NCI-H460 (cell line): ENCODE measurements around the gene ZNF618. TPM values are rescaled to one million over a fixed set of nuclear protein-coding genes. Genes with fewer than 3 reads are reported as not detected.

ENCODE experiments used
- DNase-seq: peaks from one replicate; pipeline ENCODE4 v3.0.0-alpha.2; 2016; ENCODE audit warnings: low read depth; ENCODE audit errors: extremely low read depth
- total RNA-seq: library from RNA; depleted of rRNA; stranded (reverse); fragments of >200 nt; shearing (Covaris generic); gene quantifications from 2 replicates; pipeline ENCODE4 v1.2.3, GENCODE V29; 2014

ZNF618 gene
- total RNA-seq, 1 experiment from 2014 or later = 2.9 TPM

DNA sequence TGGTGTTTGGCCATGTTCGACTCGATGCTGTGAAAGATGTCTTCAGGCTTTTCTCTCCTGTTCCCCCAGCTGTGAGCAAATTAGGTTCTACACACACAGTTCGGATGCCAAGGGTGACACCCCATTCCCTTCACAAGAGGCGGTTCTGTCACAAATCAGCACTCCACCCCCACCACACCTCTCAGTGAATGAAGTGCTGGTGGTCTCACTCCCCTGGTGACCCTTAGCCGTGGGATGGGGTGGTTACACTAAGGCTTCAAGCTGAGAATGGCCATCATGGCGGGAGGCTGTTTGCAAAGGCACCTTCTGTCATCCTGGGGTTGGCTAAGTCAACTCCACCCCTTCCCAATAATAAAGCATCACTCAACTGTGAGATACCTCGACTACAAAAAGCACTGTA lies 175.6 kb downstream of the ZNF618 start:
- DNase-seq = no peak

DNA sequence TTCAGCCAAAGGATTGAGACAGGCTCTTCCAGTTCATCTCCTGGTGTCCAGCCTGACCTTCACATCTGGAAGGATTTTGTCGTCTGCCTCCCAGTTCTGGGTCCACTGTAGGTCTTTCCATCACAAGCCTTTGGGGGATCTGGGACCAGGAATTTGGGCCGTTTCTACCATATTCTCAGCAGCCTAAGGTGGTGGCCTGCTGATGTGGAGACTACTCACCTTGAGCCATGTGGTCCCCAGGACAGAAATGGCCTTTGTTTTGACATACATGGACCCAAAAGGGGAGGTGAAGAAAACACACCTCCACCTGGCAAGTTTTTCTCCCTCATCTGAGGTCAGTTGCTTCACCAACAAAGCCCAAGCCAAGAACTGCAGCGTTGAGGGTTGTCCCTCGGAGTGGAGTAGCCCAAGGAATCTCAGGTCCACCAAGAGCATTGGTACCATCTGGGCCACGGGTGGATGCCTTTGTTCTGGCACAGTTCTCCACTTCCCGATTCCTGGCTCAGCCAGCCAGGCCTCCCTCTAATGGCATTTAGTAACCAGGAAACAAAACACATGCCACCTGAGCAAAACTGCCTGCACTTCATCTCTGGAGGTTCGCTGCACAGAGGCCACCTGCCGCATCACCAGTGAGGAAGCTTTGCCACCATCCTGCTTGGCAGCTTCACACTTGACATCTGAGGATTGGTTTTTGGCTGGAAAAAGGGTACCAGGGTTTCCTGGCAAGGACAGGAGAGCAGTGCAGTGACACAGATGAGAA lies 177.3 kb downstream of the ZNF618 start:
- DNase-seq = no peak

DNA sequence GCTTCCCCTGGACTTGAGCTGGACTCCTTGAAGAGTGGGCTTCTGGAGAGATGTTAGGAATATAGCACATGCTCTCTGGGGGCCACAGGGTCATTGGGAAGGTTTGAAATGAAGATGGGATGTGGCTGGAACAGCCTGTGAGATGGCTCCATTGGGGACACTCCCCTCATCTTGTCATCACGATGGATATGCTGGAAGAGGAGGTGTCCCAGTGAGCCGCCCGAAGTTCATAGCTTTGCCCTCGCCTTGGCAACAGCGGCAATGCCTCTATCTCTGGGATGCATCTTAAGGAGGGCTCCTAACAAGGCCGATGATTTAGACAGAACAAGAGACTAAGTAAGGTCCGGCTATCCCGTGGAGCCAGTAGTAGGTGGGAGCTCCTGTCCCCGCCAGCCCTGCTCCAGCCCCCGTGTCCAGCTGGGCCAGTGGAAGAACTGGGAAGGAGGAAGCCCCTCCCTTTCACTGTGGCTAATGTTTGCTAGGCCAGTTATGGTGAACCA lies 178.1 kb downstream of the ZNF618 start:
- no peak for DNase-seq

DNA sequence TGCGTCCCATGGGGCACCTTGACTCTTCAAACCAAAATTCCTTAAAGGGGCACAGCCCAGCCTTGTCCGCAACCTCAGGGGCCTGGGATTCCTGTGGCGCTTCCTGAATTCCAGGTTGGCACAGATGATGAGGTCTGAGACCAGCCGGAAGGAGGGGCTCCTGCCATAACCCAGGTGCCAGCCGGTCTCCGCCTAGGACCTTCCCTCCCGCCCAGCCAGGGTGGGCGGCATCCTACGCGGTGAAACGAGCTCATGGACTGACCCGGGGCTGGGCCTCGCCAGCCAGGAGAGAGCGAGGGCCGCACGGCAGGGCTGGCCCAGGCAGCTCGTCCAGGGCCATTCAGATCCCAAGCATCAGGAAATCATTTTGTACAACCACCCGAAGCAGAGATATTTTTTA lies 179.0 kb downstream of the ZNF618 start:
- no peak for DNase-seq

DNA sequence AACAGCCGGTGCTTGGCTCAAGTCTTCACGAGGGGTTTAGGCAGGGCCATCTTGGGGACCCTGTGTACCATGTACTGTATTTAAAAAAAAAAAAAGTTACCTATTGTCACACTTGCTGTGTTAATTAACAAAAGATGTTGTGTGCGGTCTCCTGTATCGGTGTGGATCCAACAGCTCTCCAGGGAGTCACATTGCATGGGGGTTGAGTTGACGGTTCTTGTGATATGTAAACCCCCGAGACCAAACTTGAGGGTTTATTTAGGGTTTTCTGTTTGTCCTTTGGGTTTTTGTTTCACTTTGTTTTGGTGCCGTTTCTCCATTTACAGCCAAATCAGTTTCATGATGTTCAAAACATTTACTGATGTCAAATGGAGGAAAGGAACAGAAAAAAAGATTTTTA lies 179.8 kb downstream of the ZNF618 start:
- no peak for DNase-seq

DNA sequence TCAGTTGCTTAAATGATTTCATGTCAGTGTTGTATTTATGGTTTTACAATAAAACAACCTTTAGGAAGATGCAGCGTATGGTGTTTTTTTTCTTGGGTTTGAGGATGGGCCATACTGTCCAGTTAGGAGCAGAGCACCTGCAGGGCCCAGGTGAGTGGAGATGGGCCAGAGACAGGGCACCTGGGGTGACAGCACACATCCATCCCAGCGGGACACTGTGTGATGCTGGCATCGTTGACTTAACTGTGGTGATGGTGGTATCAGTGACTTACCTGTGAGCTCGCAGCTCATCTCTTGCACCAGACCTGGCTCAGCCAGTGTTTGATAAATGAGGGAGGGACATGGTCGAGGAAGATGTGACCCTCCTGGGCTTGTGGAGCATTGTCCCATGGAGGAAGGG lies 180.4 kb downstream of the ZNF618 start:
- DNase-seq = no peak

DNA sequence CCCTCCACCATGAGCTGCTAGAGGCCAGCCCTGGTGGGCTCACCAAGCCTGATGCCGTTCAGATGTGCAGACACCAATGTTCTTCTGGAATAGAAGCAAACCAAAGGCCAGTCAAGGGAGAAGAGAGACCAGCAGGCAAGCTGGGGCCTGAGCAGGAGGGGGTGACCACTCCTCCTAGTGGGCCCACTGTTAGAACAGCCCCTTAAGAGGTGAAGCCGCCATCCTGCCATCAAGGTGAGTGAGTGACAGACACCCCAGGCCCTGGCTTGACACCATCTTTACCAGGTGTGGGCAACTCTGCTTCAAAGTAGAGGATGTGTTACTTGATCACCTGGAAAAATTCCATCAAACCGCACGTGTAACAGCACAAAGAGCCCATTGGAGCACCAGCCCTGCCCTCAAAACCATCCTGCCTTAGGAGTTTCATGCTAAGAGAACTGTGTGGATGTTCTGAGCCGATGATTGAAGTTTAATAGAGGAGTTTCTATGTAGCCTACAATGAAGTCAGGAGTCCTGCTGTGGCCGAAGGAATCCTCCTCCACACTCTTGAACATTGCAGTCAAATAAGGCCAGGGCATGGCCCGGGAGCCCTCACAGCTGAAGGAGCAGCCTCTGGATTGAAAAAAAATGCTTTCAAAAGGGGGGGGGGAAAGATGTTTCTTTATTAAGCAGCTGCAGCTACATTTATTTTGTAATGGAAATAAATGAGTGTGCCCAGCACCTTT lies 181.2 kb downstream of the ZNF618 start:
- DNase-seq = no peak

DNA sequence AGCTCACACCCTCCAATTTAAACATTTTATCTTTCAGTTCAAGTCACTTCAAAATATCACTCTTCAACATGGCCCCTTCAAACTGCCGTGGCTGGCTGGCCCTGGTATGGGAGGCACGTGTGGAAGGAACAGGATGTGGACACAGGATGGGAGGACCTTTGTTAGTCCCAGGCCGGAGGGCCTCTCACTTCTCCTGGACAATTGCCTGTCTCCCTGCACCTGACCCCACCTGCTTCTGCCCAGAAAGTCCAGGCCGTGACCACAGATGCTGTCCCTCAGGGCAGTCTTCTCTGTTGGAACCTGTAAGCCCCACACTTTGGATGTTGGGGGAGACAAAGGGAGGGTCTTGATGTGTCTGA lies 182.6 kb downstream of the ZNF618 start:
- DNase-seq = no peak

DNA sequence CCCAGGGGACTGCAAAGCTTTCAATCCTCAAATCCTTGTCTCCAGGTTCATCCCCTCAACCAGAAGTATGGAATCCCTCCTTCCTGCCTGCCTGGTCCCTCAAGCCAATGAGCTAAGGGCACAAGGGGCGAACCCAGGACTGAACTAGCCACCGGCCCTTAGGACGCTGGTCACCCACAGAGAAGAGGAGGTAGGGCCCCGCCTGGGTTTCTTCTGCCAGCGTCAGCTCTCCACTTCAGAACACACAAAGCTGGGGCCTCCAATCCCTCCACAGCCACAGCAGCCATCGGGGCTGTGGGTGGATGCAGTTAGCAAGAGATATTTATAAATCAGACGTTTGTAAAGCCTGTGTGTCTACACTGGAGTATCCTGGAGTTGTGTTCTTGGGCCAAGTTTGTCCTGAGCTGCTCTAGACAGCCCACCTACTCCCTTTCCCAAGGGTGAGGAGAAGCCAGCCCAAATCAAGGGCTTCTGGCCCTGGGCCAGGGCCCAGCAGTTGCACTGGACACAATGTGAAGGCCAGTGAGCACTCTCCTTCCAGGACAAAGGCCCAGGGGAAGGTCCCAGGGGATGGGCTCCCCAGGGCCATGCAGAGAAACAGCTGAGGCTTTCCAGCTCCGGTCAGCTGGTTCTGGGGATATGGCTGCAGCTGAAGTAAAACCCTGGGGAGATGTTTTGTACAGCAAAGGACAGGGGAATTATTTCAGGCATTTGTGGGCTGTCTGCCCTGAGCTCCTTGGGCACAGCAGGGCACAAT lies 183.1 kb downstream of the ZNF618 start:
- DNase-seq = no peak

DNA sequence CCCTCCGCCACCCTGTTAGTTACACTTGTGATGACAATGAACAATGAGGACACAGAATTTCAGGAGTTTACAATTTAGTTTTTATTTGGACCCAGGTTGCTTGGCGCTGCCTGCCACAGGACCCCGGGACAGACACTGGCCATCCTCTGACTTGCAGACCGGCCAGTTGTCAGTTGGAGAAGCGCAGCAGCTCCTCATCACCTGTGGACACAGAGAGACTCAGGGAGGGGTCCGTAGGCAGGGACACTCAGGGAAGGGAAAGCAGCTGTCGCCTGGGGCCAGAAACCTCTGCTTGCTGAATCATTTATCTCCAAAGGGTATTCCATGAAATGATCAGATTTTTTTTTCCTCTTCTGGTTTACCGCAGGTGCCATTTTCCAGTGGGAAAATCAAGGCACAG lies 184.0 kb downstream of the ZNF618 start:
- no peak for DNase-seq

DNA sequence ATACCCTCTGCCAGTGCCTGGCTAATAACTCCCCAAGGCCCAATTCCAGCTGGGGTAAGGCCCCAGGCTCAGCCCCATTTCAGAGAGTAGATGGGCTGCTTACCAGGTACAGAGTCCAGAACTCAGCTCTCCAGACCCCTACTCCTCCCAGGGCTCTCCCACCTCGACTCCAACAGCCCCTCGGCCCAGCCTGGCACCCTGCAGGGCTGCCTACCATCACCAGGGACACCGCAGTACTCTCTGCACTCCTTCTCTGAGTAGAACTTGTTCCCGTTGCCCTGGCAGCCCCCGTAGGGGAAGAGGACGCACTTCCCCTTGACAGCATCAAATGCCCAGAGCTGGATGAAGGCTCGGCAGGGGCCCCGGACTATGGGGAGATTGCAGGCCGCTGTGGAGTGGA lies 184.6 kb downstream of the ZNF618 start:
- DNase-seq = no peak

DNA sequence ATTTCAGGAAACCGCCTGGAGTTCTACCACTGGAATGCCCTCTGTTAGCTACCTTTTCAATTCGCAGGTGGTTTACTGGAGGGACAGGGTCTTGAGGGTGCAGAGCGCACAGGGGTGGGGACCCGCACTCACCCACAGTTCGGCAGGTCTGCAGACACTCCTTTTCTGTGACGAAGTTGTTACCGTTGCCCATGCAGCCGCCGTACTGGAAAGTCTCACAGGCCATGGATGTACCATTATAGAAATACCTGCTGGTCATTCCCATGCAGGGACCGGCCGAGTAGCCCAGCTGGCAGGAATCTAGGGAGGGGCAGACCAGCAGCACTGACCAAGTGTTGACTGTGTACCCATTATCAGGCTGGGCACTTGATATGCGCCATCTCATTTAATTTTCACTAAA lies 185.2 kb downstream of the ZNF618 start:
- DNase-seq = no peak

DNA sequence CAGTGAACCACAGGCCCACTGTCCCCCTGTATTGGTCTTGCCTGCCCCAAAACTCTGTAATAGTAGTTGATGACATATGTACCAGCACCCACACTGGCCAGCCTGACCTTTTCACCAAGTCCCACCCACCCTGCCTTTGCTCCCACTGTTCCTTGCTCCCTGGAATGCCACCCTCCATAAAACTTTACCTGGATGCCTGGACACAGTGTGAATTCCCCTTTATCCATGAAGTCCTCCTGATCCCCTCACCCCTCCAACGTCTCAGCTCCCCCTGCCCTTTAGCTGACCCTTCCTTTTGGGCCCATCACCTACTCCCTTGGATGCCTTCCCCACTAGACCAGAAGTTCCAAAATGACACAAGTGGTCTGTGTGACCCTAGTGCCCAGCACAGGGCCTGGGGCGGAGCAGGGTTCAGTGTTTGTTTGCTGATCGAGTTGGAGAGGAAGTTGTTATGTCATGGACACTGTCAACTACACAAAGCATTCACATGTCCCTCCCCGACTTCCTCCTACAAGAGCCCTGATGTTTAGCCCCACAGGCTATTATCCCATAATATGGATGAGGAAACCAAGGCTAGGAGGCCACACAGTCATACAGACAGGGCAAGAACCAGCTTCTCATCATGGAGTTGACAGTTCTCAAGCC lies 185.8 kb downstream of the ZNF618 start:
- DNase-seq = no peak

DNA sequence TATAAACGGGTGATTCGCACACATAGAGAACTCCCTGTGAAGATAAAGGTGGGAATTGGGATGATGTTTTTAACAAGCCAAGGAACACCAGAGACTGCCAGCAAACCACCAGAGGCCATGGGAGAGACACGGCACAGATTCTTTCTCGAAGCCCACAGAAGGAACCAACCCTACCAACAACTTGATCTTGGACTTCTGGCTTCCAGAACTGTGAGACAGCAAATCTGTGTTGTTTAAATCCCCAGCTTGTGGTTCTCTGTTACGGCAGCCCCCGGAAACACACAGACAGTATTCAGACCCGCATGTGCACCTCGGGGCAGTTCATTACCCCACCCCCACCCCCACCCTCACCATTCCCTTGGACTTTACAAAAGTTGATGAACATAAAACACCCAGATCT lies 189.2 kb downstream of the ZNF618 start:
- no peak for DNase-seq

DNA sequence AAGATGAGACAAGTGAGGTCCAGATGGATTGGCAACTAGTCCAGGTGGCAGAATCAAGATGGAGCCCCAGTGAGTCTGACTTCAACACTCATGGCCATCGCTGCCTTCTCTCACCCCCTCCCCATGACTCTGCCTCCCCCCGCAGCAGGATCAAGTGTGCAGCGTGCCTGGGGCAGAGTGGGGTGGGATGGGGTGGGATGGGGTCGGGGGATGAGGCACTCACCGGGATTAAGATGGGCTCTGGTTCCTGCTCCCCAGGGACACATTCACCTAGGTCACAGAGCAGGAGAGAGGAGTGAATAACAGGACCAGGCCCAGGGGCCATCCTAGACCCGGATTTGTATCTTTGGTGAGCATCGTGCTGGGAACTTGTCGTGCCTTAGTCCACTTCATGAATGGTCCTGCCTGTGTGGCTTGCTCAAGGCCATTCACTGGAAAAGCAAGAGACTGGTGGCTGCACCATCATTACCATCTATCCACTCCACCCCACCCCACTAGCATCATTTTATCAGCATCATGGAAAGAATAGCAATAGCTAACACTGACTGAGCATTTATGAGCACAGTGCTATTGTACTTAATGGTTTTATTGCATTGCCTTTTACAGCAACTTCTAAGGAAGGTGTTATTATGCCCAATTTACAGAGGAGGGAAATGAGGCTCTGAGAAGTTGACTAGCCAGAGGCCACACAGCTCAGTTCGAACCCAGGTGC lies 193.5 kb downstream of the ZNF618 start:
- DNase-seq = no peak

DNA sequence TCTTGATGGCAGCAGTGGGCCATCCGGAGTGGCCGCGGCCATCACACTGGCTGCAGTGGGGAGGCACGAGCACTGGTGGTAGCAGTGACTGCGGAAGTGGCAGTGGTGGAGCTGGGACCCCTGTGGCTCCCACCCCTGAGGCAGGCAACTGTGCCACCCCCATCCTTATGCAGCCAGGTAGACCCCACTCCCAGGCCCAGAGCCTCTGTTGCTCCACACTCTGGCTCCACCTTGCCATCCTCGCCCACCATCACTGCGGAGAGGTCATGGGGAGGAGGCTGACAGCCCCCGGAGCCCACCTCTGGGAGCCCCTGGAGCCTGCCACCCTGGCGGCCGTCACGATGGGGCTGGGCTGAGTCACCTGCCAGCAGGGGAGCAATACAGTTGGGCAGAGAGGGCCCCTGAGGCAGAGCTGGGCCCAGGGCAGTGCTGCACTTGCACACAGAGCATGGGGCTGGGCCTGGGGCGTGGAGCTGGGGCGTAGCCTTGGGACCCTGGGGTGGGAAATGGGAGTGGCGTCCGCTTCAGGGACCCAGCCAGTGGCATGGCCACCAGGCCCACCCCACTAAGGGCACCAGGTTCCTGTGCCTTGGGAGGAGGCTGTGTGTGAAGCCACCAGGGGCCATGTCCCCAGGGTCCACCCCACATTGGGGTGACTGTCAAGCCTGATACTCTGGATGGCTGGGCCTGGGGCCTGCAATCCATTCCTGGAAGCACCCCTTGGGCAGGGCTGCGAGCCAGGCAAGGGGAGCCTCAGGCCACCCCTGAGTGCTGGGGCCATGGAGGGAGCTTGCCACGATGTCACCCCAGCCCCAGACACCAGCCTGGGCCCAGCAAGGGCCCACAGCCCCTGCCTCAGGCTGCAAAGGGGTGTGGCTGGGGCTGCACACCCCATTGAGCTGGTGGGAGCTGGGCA lies 194.3 kb downstream of the ZNF618 start:
- no peak for DNase-seq

DNA sequence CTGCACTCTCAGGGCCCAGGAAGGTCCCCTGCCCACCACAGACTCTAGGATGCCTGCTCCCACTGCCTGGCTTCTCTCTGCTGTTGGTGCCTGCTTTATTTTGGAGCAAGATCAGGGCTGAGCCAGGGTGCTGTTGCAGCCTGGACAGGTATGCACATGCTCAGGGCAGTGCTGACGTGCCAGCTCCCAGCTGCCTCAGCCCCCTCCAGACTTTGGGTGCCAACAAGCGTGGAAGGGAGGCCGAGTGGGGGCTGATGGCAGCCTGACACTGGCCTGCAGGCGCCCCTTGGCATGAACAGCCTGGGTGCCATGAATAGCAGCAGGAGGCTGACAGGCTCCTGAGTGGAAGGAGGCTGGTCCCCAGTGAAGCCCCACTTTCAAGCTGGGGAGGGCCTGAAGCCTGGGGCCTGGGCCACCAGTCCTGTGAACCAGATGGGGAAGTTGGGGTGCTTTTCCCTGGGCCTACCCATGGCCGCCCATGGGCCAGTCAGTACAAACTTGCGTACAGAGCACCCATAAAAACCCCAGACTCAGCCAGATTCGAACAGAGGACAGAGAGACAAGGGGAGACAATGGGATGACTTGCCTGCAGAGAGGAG lies 195.2 kb downstream of the ZNF618 start:
- DNase-seq = no peak

DNA sequence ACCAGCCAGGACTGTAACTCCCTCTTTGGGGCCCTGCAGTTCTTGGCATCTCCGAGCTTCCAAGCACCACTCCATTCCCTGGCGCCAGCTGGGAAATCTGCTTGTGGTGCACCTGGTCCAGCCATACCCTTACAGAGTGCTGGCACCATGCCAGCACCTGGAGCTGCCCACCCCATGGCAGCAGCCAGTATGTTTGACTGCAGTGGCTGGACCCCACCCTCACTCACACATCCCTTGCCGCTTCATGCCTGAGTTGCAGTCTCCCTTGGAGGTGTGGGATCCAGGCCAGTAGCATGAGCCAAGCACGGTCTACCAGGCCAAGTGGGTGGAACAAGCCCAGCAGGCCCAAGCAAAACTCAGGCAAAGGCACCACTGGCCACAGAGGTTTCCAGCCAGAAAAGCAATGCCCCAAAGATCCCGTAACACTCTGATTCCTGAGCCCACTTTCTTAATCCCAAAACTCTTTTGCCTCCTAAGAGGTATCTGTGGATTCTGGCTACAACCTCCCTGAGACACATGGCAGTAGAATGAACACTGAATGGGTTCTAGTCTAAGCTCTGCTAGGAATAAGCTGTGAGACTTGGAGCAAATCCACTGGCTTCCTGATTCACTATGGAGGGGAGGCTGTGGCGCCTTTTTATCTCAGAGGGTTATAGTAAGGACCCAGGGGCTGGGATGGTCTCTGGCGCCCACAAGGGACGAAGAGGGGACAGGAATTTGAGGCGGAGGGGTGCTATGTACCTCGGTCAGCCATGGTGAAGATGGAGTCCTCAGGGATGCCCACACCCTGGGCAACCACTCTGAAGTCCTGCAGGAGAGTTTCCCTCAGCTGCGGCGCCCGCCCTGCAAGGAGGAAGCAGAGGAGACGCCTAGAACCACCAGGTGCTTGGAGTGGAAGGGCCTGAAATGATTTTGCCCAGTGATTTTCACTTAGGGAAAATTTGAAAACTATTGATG lies 196.4 kb downstream of the ZNF618 start:
- no peak for DNase-seq
